AG20443 (cell line): ENCODE data around the gene AGPAT3.
"Not testable (repeated sequence)": the region's sequence is repeated elsewhere in the genome, so short reads cannot be mapped to it uniquely, and the experiment has no call there.

Experiments used
- DNase-seq: peaks from one replicate; pipeline ENCODE4 v3.0.0; 2012; ENCODE audit warnings: low spot score, mixed read lengths

The AGPAT3 gene

GRCh38 chr21:43884012-43884860, 19.2 kb downstream of the AGPAT3 start:
- no peak for DNase-seq

GRCh38 chr21:43884861-43885417, 19.9 kb downstream of the AGPAT3 start:
- DNase-seq = no peak

GRCh38 chr21:43885721-43886120, 20.7 kb downstream of the AGPAT3 start:
- no peak for DNase-seq

- no peak for DNase-seq
Measured at GRCh38 chr21:43886565-43886964, 21.5 kb downstream of the AGPAT3 start.

- no peak for DNase-seq
Measured at GRCh38 chr21:43889069-43889468, 24.0 kb downstream of the AGPAT3 start.

- no peak for DNase-seq
Measured at GRCh38 chr21:43890042-43890441, 25.0 kb downstream of the AGPAT3 start.

GRCh38 chr21:43892334-43892733, 27.3 kb downstream of the AGPAT3 start:
- no peak for DNase-seq

- DNase-seq = no peak
Measured at GRCh38 chr21:43892984-43893535, 28.0 kb downstream of the AGPAT3 start.

GRCh38 chr21:43893536-43894205, 28.6 kb downstream of the AGPAT3 start:
- no peak for DNase-seq

GRCh38 chr21:43894206-43894577, 29.2 kb downstream of the AGPAT3 start:
- DNase-seq = no peak

GRCh38 chr21:43895196-43895595, 30.2 kb downstream of the AGPAT3 start:
- no peak for DNase-seq

- DNase-seq = not testable (repeated sequence)
Measured at GRCh38 chr21:43896696-43897299, 31.8 kb downstream of the AGPAT3 start.

- peak; percentile 5 for DNase-seq
Measured at GRCh38 chr21:43899307-43900077, 34.5 kb downstream of the AGPAT3 start.

GRCh38 chr21:43900078-43900385, 35.0 kb downstream of the AGPAT3 start:
- DNase-seq = no peak

GRCh38 chr21:43900690-43901089, 35.7 kb downstream of the AGPAT3 start:
- DNase-seq = no peak

GRCh38 chr21:43902441-43902840, 37.4 kb downstream of the AGPAT3 start:
- no peak for DNase-seq

GRCh38 chr21:43903451-43904091, 38.5 kb downstream of the AGPAT3 start:
- DNase-seq = no peak

- no peak for DNase-seq
Measured at GRCh38 chr21:43904331-43904781, 39.3 kb downstream of the AGPAT3 start.

GRCh38 chr21:43905726-43906455, 40.9 kb downstream of the AGPAT3 start:
- DNase-seq = no peak

GRCh38 chr21:43906585-43907370, 41.8 kb downstream of the AGPAT3 start:
- no peak for DNase-seq
